HepG2 (cell line): ENCODE results near the gene YY1. TPM values are rescaled to one million over a fixed set of nuclear protein-coding genes. Genes with fewer than 3 reads are reported as not detected.

Experiments used
- ARNTL ChIP-seq: sonication (generic); formaldehyde crosslinking; IDR thresholded peaks from 2 replicates; pipeline ENCODE4 v1.4.0; 2020; ENCODE audit warnings: mild to moderate bottlenecking, missing genetic modification reagents
- DMAP1 ChIP-seq: IDR thresholded peaks from 2 replicates; pipeline ENCODE4 v1.6.1; 2016
- GTF2F1 ChIP-seq: fragments of 150-350 bp; IDR thresholded peaks from 2 replicates; pipeline ENCODE4 v1.6.1; 2014; ENCODE audit warnings: low read length
- POLR2AphosphoS5 ChIP-seq: IDR thresholded peaks from 2 replicates; pipeline ENCODE4 v1.6.1; 2012; ENCODE audit warnings: low read depth, low read length
- RFX5 ChIP-seq: IDR thresholded peaks from 2 replicates; pipeline ENCODE4 v1.6.1; 2011; ENCODE audit warnings: low read depth, low read length, improper control_type of control experiment
- TCF12 ChIP-seq, 2 experiments: fragments of 450-650 bp in 1 of 2; sonication (generic) in 1 of 2; formaldehyde crosslinking in 1 of 2; IDR thresholded peaks; 2 replicates each; pipeline versions ENCODE4 v1.6.1 to v1.8.0; 2017 to 2022; ENCODE audit warnings: antibody characterized with exemption in 1 of 2, mild to moderate bottlenecking in 1 of 2, missing genetic modification reagents in 1 of 2, moderate library complexity in 1 of 2
- ZIK1 ChIP-seq: sonication (generic); formaldehyde crosslinking; IDR thresholded peaks from 2 replicates; pipeline ENCODE4 v1.5.0; 2020; ENCODE audit warnings: mild to moderate bottlenecking, low read depth, missing genetic modification reagents, borderline replicate concordance
- ZNF468 ChIP-seq: sonication (generic); formaldehyde crosslinking; IDR thresholded peaks from 2 replicates; pipeline ENCODE4 v1.8.0; 2022; ENCODE audit warnings: mild to moderate bottlenecking, moderate library complexity, missing genetic modification reagents
- ZNF652 ChIP-seq: IDR thresholded peaks from 2 replicates; pipeline ENCODE4 v1.6.1; 2016; ENCODE audit warnings: low read depth, borderline replicate concordance
- ZSCAN20 ChIP-seq: sonication (generic); formaldehyde crosslinking; IDR thresholded peaks from 2 replicates; pipeline ENCODE4 v1.4.0; 2020; ENCODE audit warnings: missing genetic modification reagents, mild to moderate bottlenecking, borderline replicate concordance
- polyA plus RNA-seq, 8 experiments: library from polyadenylated mRNA; depleted of rRNA in 3 of 8; stranded (reverse) in 7 of 8; unstranded in 1 of 8; fragments of >200 nt; fragmentation: Illumina TruSeq in 4 of 8; extraction: Trizol in 4 of 8; gene quantifications; 2 replicates each; pipeline versions ENCODE4 v1.2.1 to v1.2.3, GENCODE V29; 2011 to 2016; ENCODE audit warnings: low read depth in 4 of 8, missing spikeins in 1 of 8, mixed read lengths in 1 of 8; ENCODE audit not compliant: insufficient read depth in 1 of 8
- total RNA-seq, 5 experiments: library from RNA; depleted of rRNA; stranded (reverse); fragments of >200 nt; fragmentation: Illumina TruSeq; extraction: Trizol; gene quantifications; 2 replicates each; pipeline ENCODE4 v1.2.3, GENCODE V29; 2016; ENCODE audit warnings: low read depth in 1 of 5
- TF ChIP-seq, protein P1 (sequence below): IDR thresholded peaks from 2 replicates; pipeline ENCODE4 v1.6.1; 2016; ENCODE audit warnings: mild to moderate bottlenecking
- TF ChIP-seq, protein P2 (sequence below): IDR thresholded peaks from 2 replicates; pipeline ENCODE4 v1.6.1; 2016; ENCODE audit warnings: low read depth
- TF ChIP-seq, protein P3 (sequence below), 2 experiments: sonication (generic) in 1 of 2; formaldehyde crosslinking in 1 of 2; IDR thresholded peaks; 2 replicates each; pipeline versions ENCODE4 v1.4.0 to v1.6.1; 2018 to 2020; ENCODE audit warnings: missing genetic modification reagents in 2 of 2, borderline replicate concordance in 1 of 2, low read depth in 1 of 2, mild to moderate bottlenecking in 1 of 2, missing biosample characterization in 1 of 2
- TF ChIP-seq, protein P4 (sequence below), 2 experiments: sonication (generic) in 1 of 2; formaldehyde crosslinking in 1 of 2; IDR thresholded peaks; 2 replicates each; pipeline versions ENCODE4 v1.6.1 to v1.9.0; 2014 to 2022; ENCODE audit warnings: antibody characterized with exemption in 1 of 2, borderline replicate concordance in 1 of 2, inconsistent platforms in 1 of 2, low read depth in 1 of 2, missing genetic modification reagents in 1 of 2
- TF ChIP-seq, protein P5 (sequence below): sonication (generic); formaldehyde crosslinking; IDR thresholded peaks from 2 replicates; pipeline ENCODE4 v1.4.0; 2020; ENCODE audit warnings: missing genetic modification reagents, mild to moderate bottlenecking, borderline replicate concordance

The YY1 gene
- total and polyA plus RNA-seq, 2 of the 13 experiments (the other 11 are each of a cell fraction or from before 2014, with no cell fraction given): 29.4 to 68.1 TPM

DNA sequence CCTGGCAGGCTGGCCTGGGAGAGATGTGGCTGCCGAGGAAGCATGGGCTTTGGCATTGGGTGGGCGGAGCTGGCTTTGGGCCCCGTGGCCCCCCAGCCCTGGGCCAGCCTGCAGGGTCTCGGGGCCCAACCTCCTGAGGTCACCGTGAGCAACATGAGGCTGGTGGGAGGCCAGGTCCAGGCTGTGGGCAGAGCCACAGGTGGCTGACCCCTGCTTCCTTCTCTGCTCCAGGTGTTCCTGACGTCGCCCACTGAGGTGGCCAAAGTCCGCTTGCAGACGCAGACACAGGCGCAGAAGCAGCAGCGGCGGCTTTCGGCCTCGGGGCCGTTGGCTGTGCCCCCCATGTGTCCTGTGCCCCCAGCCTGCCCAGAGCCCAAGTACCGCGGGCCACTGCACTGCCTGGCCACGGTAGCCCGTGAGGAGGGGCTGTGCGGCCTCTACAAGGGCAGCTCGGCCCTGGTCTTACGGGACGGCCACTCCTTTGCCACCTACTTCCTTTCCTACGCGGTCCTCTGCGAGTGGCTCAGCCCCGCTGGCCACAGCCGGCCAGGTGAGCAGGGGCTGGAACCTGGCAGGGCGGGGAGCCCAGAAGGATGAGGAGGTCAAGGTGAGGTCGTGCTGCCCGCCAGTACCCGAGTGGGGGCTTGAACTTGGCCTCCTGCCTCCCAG is 89.7 kb downstream of the YY1 start (continued):
- TF ChIP-seq ZSCAN20 (CRISPR knock-in tag) (peak; percentile 12; the same call in 1 of the 2 replicates), ARNTL (CRISPR knock-in tag) (no peak), GTF2F1 (no peak), ZIK1 (CRISPR knock-in tag) (peak; percentile 67; the same call in 1 of the 2 replicates), TCF12 (IDR thresholded peaks at IDR 0.05) (no peak), TCF12 (CRISPR knock-in tag; IDR thresholded peaks at IDR 0.05) (0 out of 2 replicates have a peak, but pooled peaks have one; percentile 70), ZNF652 (CRISPR knock-in tag) (no peak), DMAP1 (CRISPR knock-in tag) (peak; percentile 42; the same call in 1 of the 2 replicates), ZNF468 (CRISPR knock-in tag) (no peak), RFX5 (no peak), POLR2AphosphoS5 (peak; percentile 63)
- TF ChIP-seq, protein P1, sequence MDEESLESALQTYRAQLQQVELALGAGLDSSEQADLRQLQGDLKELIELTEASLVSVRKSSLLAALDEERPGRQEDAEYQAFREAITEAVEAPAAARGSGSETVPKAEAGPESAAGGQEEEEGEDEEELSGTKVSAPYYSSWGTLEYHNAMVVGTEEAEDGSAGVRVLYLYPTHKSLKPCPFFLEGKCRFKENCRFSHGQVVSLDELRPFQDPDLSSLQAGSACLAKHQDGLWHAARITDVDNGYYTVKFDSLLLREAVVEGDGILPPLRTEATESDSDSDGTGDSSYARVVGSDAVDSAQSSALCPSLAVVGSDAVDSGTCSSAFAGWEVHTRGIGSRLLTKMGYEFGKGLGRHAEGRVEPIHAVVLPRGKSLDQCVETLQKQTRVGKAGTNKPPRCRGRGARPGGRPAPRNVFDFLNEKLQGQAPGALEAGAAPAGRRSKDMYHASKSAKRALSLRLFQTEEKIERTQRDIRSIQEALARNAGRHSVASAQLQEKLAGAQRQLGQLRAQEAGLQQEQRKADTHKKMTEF (CRISPR knock-in tag): no peak
- TF ChIP-seq, protein P2, sequence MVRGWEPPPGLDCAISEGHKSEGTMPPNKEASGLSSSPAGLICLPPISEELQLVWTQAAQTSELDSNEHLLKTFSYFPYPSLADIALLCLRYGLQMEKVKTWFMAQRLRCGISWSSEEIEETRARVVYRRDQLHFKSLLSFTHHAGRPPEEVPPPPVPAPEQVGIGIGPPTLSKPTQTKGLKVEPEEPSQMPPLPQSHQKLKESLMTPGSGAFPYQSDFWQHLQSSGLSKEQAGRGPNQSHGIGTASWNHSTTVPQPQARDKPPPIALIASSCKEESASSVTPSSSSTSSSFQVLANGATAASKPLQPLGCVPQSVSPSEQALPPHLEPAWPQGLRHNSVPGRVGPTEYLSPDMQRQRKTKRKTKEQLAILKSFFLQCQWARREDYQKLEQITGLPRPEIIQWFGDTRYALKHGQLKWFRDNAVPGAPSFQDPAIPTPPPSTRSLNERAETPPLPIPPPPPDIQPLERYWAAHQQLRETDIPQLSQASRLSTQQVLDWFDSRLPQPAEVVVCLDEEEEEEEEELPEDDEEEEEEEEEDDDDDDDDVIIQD: no peak
- TF ChIP-seq, protein P3, sequence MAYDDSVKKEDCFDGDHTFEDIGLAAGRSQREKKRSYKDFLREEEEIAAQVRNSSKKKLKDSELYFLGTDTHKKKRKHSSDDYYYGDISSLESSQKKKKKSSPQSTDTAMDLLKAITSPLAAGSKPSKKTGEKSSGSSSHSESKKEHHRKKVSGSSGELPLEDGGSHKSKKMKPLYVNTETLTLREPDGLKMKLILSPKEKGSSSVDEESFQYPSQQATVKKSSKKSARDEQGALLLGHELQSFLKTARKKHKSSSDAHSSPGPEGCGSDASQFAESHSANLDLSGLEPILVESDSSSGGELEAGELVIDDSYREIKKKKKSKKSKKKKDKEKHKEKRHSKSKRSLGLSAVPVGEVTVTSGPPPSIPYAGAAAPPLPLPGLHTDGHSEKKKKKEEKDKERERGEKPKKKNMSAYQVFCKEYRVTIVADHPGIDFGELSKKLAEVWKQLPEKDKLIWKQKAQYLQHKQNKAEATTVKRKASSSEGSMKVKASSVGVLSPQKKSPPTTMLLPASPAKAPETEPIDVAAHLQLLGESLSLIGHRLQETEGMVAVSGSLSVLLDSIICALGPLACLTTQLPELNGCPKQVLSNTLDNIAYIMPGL (CRISPR knock-in tag; IDR thresholded peaks at IDR 0.05; ENCODE audit: borderline replicate concordance in 1 of 2, low read depth in 1 of 2): 0 out of 4 replicates have a peak, but pooled peaks have one; percentile 1 to 29
- TF ChIP-seq, protein P4, sequence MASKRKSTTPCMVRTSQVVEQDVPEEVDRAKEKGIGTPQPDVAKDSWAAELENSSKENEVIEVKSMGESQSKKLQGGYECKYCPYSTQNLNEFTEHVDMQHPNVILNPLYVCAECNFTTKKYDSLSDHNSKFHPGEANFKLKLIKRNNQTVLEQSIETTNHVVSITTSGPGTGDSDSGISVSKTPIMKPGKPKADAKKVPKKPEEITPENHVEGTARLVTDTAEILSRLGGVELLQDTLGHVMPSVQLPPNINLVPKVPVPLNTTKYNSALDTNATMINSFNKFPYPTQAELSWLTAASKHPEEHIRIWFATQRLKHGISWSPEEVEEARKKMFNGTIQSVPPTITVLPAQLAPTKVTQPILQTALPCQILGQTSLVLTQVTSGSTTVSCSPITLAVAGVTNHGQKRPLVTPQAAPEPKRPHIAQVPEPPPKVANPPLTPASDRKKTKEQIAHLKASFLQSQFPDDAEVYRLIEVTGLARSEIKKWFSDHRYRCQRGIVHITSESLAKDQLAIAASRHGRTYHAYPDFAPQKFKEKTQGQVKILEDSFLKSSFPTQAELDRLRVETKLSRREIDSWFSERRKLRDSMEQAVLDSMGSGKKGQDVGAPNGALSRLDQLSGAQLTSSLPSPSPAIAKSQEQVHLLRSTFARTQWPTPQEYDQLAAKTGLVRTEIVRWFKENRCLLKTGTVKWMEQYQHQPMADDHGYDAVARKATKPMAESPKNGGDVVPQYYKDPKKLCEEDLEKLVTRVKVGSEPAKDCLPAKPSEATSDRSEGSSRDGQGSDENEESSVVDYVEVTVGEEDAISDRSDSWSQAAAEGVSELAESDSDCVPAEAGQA (IDR thresholded peaks at IDR 0.05; ENCODE audit: low read depth): no peak
- TF ChIP-seq, protein P4 (CRISPR knock-in tag; IDR thresholded peaks at IDR 0.05; ENCODE audit: borderline replicate concordance): no peak
- TF ChIP-seq, protein P5, sequence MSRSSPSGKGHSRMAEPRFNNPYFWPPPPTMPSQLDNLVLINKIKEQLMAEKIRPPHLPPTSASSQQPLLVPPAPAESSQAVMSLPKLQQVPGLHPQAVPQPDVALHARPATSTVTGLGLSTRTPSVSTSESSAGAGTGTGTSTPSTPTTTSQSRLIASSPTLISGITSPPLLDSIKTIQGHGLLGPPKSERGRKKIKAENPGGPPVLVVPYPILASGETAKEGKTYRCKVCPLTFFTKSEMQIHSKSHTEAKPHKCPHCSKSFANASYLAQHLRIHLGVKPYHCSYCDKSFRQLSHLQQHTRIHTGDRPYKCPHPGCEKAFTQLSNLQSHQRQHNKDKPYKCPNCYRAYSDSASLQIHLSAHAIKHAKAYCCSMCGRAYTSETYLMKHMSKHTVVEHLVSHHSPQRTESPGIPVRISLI (CRISPR knock-in tag): 0 out of 2 replicates have a peak, but pooled peaks have one; percentile 27
